ENCODE results near the gene PRKCG. TPM values are rescaled to one million over a fixed set of nuclear protein-coding genes. Genes with fewer than 3 reads are reported as not detected.

Gene PRKCG
- total RNA-seq, 2 experiments from 2014 or later: 0.25 TPM; not detected in 1

DNA sequence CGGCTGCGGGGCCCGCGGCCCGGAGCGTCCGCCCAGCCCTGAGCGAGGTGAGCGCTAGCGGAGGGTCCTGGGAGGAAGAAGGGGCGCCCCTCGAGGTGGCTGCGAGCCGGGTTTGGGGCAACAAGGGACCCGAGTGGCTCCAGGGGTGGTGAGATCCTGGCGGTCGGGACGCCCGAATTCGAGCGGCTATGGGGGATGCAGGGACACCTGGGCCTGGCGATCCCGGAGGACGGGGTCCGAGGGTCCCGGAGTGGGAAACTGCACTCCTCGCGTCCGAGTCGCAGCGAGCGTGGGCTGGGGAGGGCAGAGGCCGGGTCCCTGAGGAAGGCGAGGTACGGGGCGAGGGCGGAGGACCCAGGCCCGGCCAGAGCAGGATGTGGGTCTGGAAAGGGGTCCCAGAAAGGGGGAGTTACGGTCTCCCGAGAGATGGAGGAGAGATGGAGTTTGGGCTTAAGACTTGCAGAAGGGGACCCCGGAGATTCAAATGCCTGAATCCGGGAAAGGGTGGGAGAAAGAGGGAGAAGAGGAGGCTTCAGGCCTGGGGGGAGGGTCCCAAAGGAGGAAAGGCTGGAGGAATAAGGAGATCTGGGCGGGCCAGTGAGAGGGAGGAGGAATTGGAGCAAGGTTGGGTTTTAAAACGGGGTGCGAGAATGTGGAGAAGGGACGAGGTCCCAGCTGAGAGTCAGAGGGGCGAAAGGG, 27.6 kb downstream of the PRKCG start:
- Mint-ChIP-seq H3K27ac (no peak overlapping the region), H3K9me3 (ENCODE audit: low read depth) (no peaks in the 10 kb centered on the region), H3K27me3 (peaks cover 74% of the 10 kb centered on the region), H3K4me1 (peaks cover 19% of the 10 kb centered on the region), H3K36me3 (ENCODE audit: low read depth) (no peaks in the 10 kb centered on the region), H3K4me3 (no peak overlapping the region)
- POLR2A ChIA-PET: no interaction called here
- ATAC-seq: no peak
- no peak for DNase-seq
- intact Hi-C loops (cut with DNase I, micrococcal nuclease): loop anchor here in 1 of 2 experiments (2.0 kb wide), 1 partner anchor 67 kb away; no protein-coding TSS in a partner anchor
- CTCF ChIA-PET: no interaction called here

DNA sequence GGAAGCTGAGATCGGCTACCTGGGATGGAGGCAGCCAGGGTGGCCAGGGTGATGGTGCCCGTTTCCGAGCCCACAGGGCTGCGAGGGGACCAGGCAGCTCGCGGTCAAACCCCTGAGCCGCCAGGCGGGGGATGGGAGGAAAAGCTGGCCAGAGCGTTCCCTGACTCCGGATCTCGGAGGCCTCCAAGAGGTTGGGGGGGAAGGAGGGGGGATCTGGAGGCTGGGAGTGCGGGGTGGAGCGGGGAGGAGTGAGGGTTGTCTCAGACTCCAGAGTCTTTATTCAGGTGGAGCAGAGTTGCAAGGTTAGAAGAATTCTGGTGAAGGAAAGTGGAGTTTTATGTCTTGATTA, 28.1 kb downstream of the PRKCG start:
- DNase-seq: no peak
- ChIA-PET POLR2A (no interaction called here), CTCF (no interaction called here)
- Mint-ChIP-seq H3K4me3 (no peak overlapping the region), H3K27ac (no peak overlapping the region), H3K4me1 (peaks cover 19% of the 10 kb centered on the region), H3K36me3 (ENCODE audit: low read depth) (no peaks in the 10 kb centered on the region), H3K27me3 (peaks cover 71% of the 10 kb centered on the region), H3K9me3 (ENCODE audit: low read depth) (no peaks in the 10 kb centered on the region)
- ATAC-seq: no peak
- intact Hi-C loops (cut with DNase I, micrococcal nuclease): no loop called here

DNA sequence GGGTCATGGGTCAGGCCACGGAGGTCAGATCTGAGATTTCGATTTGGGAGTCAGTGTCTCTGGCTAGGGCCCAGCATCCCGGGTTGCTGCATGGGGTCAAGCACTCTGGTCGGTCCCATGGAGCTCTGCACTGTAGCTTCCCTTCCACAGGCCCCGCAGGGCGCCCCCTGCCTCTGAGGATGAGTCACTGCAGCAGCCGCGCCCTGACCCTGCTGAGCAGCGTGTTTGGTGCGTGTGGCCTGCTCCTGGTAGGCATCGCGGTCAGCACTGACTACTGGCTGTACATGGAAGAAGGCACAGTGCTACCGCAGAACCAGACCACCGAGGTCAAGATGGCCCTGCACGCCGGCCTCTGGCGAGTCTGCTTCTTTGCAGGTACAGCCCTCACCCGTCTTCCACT, 30.7 kb downstream of the PRKCG start:
- no peak for ATAC-seq
- peaks cover 56% of the 10 kb centered on the region for H3K27me3 Mint-ChIP-seq

GRCh38 chr19:53915000-53915399, 33.0 kb downstream of the PRKCG start:
- Mint-ChIP-seq H3K4me1 (peaks cover under 1% of the 10 kb centered on the region), H3K36me3 (ENCODE audit: low read depth) (no peaks in the 10 kb centered on the region), H3K27ac (no peak overlapping the region), H3K27me3 (peaks cover 38% of the 10 kb centered on the region), H3K4me3 (no peak overlapping the region), H3K9me3 (ENCODE audit: low read depth) (no peaks in the 10 kb centered on the region)
- intact Hi-C loops (cut with DNase I, micrococcal nuclease): no loop called here
- CTCF ChIA-PET: no interaction called here
- POLR2A ChIA-PET: no interaction called here
- DNase-seq: no peak
- no peak for ATAC-seq

More for the DNA sequence above, 30.7 kb downstream of the PRKCG start:
- peak; percentile 45 for DNase-seq
- intact Hi-C loops (cut with DNase I, micrococcal nuclease): no loop called here
- Mint-ChIP-seq H3K4me1 (peaks cover 15% of the 10 kb centered on the region), H3K9me3 (ENCODE audit: low read depth) (no peaks in the 10 kb centered on the region), H3K4me3 (no peak overlapping the region), H3K27ac (no peak overlapping the region), H3K36me3 (ENCODE audit: low read depth) (no peaks in the 10 kb centered on the region)
- CTCF ChIA-PET: interaction anchor here (0.6 to 1.4 kb wide), 6 partner anchors 9 to 1895 kb away, joined by 3 to 4 read pairs (median 3); no protein-coding TSS in a partner anchor
- POLR2A ChIA-PET: no interaction called here

DNA sequence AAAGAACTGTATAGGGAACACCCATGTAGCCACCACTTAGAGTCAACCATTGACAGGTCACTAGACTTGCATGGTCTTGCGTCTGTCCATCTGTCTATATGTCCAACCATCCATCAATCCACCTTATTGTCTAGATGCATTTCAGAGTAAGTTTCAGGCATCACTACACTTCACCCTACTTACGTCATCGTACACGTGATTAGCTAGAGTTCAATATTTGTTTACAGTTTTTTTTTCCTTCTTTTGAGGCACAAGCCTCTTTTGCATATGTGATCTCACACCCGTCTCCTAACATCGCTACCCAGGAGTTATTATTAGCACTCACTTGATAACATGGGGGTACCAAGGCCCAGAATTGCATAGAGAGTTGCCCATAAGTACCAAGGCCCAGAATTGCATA, 34.0 kb downstream of the PRKCG start:
- no peak overlapping the region for H3K27ac Mint-ChIP-seq
- ChIA-PET POLR2A (no interaction called here), CTCF (interaction anchor here (0.6 kb wide), 1 partner anchor 108 kb away, joined by 3 read pairs; no protein-coding TSS in a partner anchor)
- no peaks in the 10 kb centered on the region for H3K36me3 Mint-ChIP-seq (ENCODE audit: low read depth)
- peaks cover 28% of the 10 kb centered on the region for H3K27me3 Mint-ChIP-seq
- H3K4me3 Mint-ChIP-seq: no peak overlapping the region
- no peaks in the 10 kb centered on the region for H3K9me3 Mint-ChIP-seq (ENCODE audit: low read depth)
- no peaks in the 10 kb centered on the region for H3K4me1 Mint-ChIP-seq
- intact Hi-C loops (cut with DNase I, micrococcal nuclease): no loop called here
- no peak for DNase-seq
- ATAC-seq: no peak

- ChIA-PET CTCF (interaction anchor here (0.6 to 0.8 kb wide), 2 partner anchors 64 to 108 kb away, joined by 3 to 5 read pairs; no protein-coding TSS in a partner anchor), POLR2A (no interaction called here)
- H3K4me3 Mint-ChIP-seq: no peak overlapping the region
- no peak overlapping the region for H3K27ac Mint-ChIP-seq
- no peaks in the 10 kb centered on the region for H3K4me1 Mint-ChIP-seq
- intact Hi-C loops (cut with DNase I, micrococcal nuclease): no loop called here
- no peaks in the 10 kb centered on the region for H3K9me3 Mint-ChIP-seq (ENCODE audit: low read depth)
- peaks cover 16% of the 10 kb centered on the region for H3K27me3 Mint-ChIP-seq
- DNase-seq (no peak), ATAC-seq (no peak)
- H3K36me3 Mint-ChIP-seq (ENCODE audit: low read depth): no peaks in the 10 kb centered on the region
Observed at GRCh38 chr19:53917356-53917755, 35.4 kb downstream of the PRKCG start.

GRCh38 chr19:53927739-53928138, 45.7 kb downstream of the PRKCG start:
- peaks cover 6% of the 10 kb centered on the region for H3K27me3 Mint-ChIP-seq
- CTCF ChIA-PET: no interaction called here
- POLR2A ChIA-PET: interaction anchor here (0.6 kb wide), 1 partner anchor 935 kb away, joined by 4 read pairs; no protein-coding TSS in a partner anchor
- no peak overlapping the region for H3K4me3 Mint-ChIP-seq
- H3K4me1 Mint-ChIP-seq: no peaks in the 10 kb centered on the region
- H3K27ac Mint-ChIP-seq: no peak overlapping the region
- no peak for ATAC-seq
- intact Hi-C loops (cut with DNase I, micrococcal nuclease): loop anchor here (1.0 to 2.0 kb wide), 2 partner anchors 24 to 25 kb away; no protein-coding TSS in a partner anchor
- DNase-seq: peak; percentile 66
- no peaks in the 10 kb centered on the region for H3K36me3 Mint-ChIP-seq (ENCODE audit: low read depth)
- H3K9me3 Mint-ChIP-seq (ENCODE audit: low read depth): no peaks in the 10 kb centered on the region

DNA sequence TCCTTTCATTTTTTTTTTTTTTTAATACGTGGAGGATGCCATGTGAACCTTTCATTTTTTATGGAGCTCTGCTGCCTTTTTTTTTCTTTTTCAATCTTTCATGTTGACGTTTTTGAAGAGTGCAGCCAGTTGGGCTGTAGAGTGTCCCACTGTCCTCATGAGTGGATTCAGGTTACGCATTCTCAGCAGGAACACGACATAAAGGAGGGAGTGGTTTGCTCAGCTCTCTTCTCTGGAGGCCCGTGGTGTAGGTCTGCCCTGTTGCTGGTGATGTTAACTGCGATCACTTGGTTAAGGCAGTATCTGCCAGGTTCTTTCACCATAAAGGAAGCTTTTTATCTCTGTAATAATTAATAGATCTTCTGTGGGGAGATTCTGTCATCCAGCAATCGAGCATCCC, 54.0 kb downstream of the PRKCG start:
- Mint-ChIP-seq H3K27me3 (peaks cover 20% of the 10 kb centered on the region), H3K4me1 (no peaks in the 10 kb centered on the region), H3K9me3 (ENCODE audit: low read depth) (no peaks in the 10 kb centered on the region), H3K36me3 (ENCODE audit: low read depth) (no peaks in the 10 kb centered on the region), H3K4me3 (no peak overlapping the region), H3K27ac (no peak overlapping the region)
- ChIA-PET CTCF (interaction anchor here (0.6 kb wide), 2 partner anchors 89 to 331 kb away, joined by 3 to 4 read pairs; no protein-coding TSS in a partner anchor), POLR2A (no interaction called here)
- no peak for ATAC-seq
- intact Hi-C loops (cut with DNase I, micrococcal nuclease): no loop called here
- DNase-seq: no peak

- H3K9me3 Mint-ChIP-seq (ENCODE audit: low read depth): no peaks in the 10 kb centered on the region
- no peaks in the 10 kb centered on the region for H3K4me1 Mint-ChIP-seq
- H3K27me3 Mint-ChIP-seq: peaks cover 55% of the 10 kb centered on the region
- ChIA-PET CTCF (interaction anchor here (0.6 to 0.9 kb wide), 3 partner anchors 15 to 145 kb away, joined by 3 read pairs; no protein-coding TSS in a partner anchor), POLR2A (no interaction called here)
- no peaks in the 10 kb centered on the region for H3K36me3 Mint-ChIP-seq (ENCODE audit: low read depth)
- no peak overlapping the region for H3K27ac Mint-ChIP-seq
- no peak overlapping the region for H3K4me3 Mint-ChIP-seq
- intact Hi-C loops (cut with DNase I, micrococcal nuclease): no loop called here
- peak; percentile 51 for ATAC-seq
- DNase-seq: peak; percentile 50
Observed at GRCh38 chr19:53942001-53942786, 60.2 kb downstream of the PRKCG start.

DNA sequence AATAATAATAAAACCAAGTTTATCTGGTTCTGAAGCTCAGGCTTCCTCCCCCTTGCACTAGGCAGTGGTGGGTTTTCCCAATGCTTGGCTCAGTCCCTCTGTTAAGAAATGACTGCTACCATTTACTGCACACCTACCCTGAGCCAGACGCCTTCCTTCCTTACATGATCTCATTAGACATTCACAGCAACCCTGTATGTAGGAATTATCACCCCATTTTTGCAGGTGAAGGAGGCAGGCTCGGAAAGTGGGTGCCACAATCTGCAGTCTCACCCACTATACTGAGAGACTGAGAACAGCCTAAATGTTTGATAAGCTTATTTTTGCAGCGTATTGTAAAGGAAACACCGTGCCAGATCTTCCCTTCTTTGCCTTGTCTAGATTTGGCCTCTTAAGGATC, 62.4 kb downstream of the PRKCG start:
- intact Hi-C loops (cut with DNase I, micrococcal nuclease): no loop called here
- DNase-seq: no peak
- POLR2A ChIA-PET: no interaction called here
- peaks cover 48% of the 10 kb centered on the region for H3K27me3 Mint-ChIP-seq
- no peaks in the 10 kb centered on the region for H3K36me3 Mint-ChIP-seq (ENCODE audit: low read depth)
- H3K4me1 Mint-ChIP-seq: no peaks in the 10 kb centered on the region
- CTCF ChIA-PET: interaction anchor here (0.7 to 0.9 kb wide), 2 partner anchors 72 to 80 kb away, joined by 3 read pairs; no protein-coding TSS in a partner anchor
- H3K27ac Mint-ChIP-seq: no peak overlapping the region
- ATAC-seq: no peak
- H3K4me3 Mint-ChIP-seq: no peak overlapping the region
- no peaks in the 10 kb centered on the region for H3K9me3 Mint-ChIP-seq (ENCODE audit: low read depth)

DNA sequence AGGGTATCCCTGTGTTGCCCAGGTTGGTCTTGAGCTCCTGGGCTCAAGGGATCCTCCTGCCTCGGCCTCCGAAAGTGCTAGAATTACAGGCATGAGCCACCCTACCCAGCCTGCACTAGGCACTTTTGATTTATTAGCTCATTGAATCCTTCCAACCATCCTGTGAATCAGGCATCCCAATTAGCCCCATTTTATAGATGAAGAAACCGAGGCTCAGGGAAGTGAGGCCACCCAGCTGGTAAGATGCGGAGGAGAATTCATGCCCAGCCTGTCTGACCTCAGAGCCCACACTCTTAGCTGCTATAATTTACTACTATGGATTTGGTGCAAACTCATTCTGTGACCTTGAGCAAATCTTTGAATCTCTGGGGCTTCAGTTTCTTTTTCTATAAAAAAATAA, 62.9 kb downstream of the PRKCG start:
- no peak overlapping the region for H3K4me3 Mint-ChIP-seq
- CTCF ChIA-PET: interaction anchor here (0.6 to 0.9 kb wide), 3 partner anchors 71 to 200 kb away, joined by 3 read pairs; no protein-coding TSS in a partner anchor
- H3K27me3 Mint-ChIP-seq: peaks cover 46% of the 10 kb centered on the region
- H3K4me1 Mint-ChIP-seq: no peaks in the 10 kb centered on the region
- no peaks in the 10 kb centered on the region for H3K9me3 Mint-ChIP-seq (ENCODE audit: low read depth)
- no peak overlapping the region for H3K27ac Mint-ChIP-seq
- no peaks in the 10 kb centered on the region for H3K36me3 Mint-ChIP-seq (ENCODE audit: low read depth)
- POLR2A ChIA-PET: no interaction called here
- ATAC-seq (no peak), DNase-seq (no peak)
- intact Hi-C loops (cut with DNase I, micrococcal nuclease): no loop called here

GRCh38 chr19:53945441-53945840, 63.4 kb downstream of the PRKCG start:
- peaks cover 42% of the 10 kb centered on the region for H3K27me3 Mint-ChIP-seq
- no peak for ATAC-seq

More at GRCh38 chr19:53945441-53945840, 63.4 kb downstream of the PRKCG start:
- ChIA-PET POLR2A (no interaction called here), CTCF (interaction anchor here (0.6 to 0.9 kb wide), 2 partner anchors 79 to 201 kb away, joined by 3 read pairs; no protein-coding TSS in a partner anchor)
- intact Hi-C loops (cut with DNase I, micrococcal nuclease): no loop called here
- H3K36me3 Mint-ChIP-seq (ENCODE audit: low read depth): no peaks in the 10 kb centered on the region
- no peak overlapping the region for H3K4me3 Mint-ChIP-seq
- H3K27ac Mint-ChIP-seq: no peak overlapping the region
- no peak for DNase-seq
- H3K9me3 Mint-ChIP-seq (ENCODE audit: low read depth): no peaks in the 10 kb centered on the region
- H3K4me1 Mint-ChIP-seq: no peaks in the 10 kb centered on the region

All from activated CD4-positive, alpha-beta T cell treated with anti-CD3 and anti-CD28 coated beads for 36 hours (primary cell).